Measurements from ENCODE around the gene TMEM190. TPM values are rescaled to one million over a fixed set of nuclear protein-coding genes. Genes with fewer than 3 reads are reported as not detected.

TMEM190 gene
- total RNA-seq, 1 donor from 2014 or later: 2.2 TPM

DNA sequence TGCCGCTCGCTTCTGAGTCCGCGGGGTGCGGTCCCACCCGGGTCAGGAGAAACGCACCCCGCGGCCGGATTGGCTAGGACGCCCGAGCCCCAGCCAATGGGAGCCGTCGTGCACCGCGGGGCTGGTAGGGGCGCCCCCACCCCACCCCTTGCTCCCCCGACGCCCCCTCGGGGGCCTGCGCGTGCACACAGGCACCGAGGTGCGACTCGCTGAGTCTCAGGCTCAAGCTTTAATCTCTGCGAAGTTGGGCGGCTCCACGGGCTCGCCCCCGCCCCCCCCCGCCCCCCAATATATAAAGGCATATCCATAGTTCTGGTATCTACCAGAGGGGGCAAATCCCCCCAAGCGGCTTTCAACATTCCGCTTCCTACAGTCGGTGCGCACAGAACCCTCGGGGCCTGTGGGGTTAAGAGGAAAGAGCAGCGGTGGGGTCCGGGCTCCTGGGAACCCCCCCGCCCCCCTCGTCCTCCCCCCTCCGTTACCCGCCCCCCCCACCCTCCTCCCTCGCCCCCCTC lies 21.9 kb upstream of the TMEM190 start, which contains the start of gene COX6B2:
TSS of gene COX6B2 (minus strand) at position 22 of the 515 bp plus-strand sequence. CDS start 198 bp downstream, outside the sequence.
- TF ChIP-seq, protein P1, sequence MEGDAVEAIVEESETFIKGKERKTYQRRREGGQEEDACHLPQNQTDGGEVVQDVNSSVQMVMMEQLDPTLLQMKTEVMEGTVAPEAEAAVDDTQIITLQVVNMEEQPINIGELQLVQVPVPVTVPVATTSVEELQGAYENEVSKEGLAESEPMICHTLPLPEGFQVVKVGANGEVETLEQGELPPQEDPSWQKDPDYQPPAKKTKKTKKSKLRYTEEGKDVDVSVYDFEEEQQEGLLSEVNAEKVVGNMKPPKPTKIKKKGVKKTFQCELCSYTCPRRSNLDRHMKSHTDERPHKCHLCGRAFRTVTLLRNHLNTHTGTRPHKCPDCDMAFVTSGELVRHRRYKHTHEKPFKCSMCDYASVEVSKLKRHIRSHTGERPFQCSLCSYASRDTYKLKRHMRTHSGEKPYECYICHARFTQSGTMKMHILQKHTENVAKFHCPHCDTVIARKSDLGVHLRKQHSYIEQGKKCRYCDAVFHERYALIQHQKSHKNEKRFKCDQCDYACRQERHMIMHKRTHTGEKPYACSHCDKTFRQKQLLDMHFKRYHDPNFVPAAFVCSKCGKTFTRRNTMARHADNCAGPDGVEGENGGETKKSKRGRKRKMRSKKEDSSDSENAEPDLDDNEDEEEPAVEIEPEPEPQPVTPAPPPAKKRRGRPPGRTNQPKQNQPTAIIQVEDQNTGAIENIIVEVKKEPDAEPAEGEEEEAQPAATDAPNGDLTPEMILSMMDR (IDR thresholded peaks at IDR 0.05; ENCODE audit: unreplicated experiment): no peak
- peak within 1 kb of the TSS; percentile 53 for H3K27ac Mint-ChIP-seq
- no peaks in the 10 kb centered on the region for H3K9me3 Mint-ChIP-seq
- peaks cover 21% of the 10 kb centered on the region for H3K4me1 Mint-ChIP-seq
- peak within 1 kb of the TSS; percentile 65 for H3K4me3 Mint-ChIP-seq
- DNase-seq (ENCODE audit: low spot score in 2 of 2, unreplicated experiment in 2 of 2): no peak
- peaks cover 68% of the 10 kb centered on the region for H3K27me3 Mint-ChIP-seq (ENCODE audit: low read depth)
- H3K36me3 Mint-ChIP-seq: no peaks in the 10 kb centered on the region

DNA sequence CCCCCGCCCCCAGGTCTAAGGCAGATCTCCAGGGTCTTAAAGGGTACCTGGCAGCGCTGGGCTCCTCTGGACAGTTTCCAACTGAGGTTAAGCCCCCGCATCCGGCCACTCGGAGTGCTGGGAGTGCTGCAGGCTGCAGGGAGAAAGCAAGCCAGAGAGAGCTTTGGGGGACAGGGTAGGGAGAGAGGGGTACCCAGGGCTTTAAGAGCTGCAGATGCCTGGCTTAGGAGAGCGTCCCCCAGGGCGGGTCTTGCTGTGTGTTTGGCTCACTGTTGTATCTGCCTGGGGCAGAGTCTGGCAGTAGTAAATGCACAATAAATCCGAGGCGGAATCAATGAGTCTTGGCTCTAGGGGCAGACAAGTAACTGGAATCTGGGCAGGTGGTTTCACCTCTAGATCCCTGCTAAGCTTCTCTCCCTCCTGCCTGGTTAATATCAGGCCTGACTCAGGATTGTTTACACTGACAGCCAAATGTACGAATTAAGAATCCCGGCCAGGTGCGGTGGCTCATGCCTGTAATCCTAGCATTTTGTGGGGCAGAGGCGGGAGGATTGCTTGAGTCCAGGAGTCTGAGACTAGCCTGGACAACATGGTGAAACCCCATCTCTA lies 21.3 kb upstream of the TMEM190 start:
- peak overlapping the region; percentile 37 for H3K4me3 Mint-ChIP-seq
- H3K36me3 Mint-ChIP-seq: no peaks in the 10 kb centered on the region
- peaks cover 21% of the 10 kb centered on the region for H3K4me1 Mint-ChIP-seq
- no peak for DNase-seq (ENCODE audit: low spot score in 2 of 2, unreplicated experiment in 2 of 2)
- H3K27me3 Mint-ChIP-seq (ENCODE audit: low read depth): peaks cover 68% of the 10 kb centered on the region
- TF ChIP-seq, protein P1 (IDR thresholded peaks at IDR 0.05; ENCODE audit: unreplicated experiment): no peak
- peak overlapping the region; percentile 53 for H3K27ac Mint-ChIP-seq
- no peaks in the 10 kb centered on the region for H3K9me3 Mint-ChIP-seq

DNA sequence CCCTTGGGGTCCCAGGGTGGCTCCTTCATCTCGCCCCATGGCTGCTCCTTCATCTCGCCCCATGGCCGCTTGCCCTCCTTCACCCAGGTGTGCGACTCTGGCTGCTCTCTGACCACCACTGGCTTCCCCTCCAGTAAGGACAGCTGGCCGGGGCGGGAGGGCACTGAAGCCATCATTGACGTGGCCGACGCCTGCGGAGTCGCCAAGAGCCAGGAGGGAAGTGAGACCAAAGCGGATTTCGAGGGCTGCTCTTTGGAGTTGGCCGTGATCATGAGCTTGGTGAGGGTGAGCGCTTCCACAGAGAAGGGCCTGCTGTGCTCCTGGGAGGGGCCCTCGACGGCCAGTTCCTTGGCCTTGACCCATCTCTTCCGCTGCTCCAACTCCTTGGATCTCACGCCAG lies 18.1 kb upstream of the TMEM190 start:
- no peaks in the 10 kb centered on the region for H3K9me3 Mint-ChIP-seq
- H3K27ac Mint-ChIP-seq: no peak overlapping the region
- TF ChIP-seq, protein P1 (IDR thresholded peaks at IDR 0.05; ENCODE audit: unreplicated experiment): no peak
- H3K27me3 Mint-ChIP-seq (ENCODE audit: low read depth): peaks cover 41% of the 10 kb centered on the region
- H3K4me3 Mint-ChIP-seq: no peak overlapping the region
- peaks cover 10% of the 10 kb centered on the region for H3K4me1 Mint-ChIP-seq
- no peaks in the 10 kb centered on the region for H3K36me3 Mint-ChIP-seq
- no peak for DNase-seq (ENCODE audit: low spot score in 2 of 2, unreplicated experiment in 2 of 2)

DNA sequence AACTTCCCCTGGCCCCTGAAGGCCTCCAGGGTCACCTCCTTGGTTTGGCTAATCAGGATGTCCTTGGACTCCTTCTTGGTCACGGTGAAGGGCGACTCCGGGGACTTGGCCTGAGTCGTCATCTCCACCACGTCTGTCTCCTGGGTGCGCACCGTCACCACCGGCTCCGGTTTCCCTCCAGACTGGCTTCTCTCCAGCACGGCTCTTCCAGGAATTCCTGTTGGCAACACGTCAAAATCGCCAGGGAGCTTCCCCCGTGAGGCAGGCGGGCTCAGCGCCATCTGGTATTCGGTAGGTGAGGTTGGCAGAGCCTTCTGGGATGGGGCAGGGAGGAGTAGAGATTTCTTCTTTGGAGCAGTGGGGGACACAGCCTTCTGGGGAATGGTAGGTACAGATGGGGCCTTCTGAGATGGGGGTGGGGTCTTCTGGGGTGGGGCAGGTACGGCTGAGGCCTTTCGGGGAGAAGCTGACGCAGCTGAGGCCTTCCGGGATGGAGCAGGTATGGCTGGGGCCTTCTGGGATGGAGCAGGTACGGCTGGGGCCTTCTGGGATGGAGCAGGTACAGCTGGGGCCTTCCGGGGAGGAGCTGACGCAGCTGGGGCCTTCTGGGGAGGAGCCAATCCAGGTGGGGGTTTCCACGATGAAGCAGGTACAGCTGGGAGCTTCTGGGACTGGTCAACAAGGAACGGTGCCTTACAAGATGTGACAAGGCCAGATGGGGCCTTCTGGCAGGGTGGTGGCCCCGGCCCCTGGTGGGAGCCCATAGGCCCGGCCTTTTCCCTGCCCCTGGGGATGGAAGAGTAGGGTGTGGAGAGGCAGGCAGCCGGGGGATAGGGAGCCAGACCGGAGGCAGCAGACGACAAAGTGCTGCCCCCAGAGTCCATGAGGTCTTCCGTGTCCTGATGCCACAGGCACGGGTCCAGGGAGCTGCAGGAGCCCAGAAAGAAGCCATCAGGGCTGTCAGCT lies 17.4 kb upstream of the TMEM190 start:
- H3K4me1 Mint-ChIP-seq: peaks cover 8% of the 10 kb centered on the region
- no peaks in the 10 kb centered on the region for H3K36me3 Mint-ChIP-seq
- H3K27me3 Mint-ChIP-seq (ENCODE audit: low read depth): peaks cover 34% of the 10 kb centered on the region
- peak overlapping the region; percentile 10 for H3K27ac Mint-ChIP-seq
- no peak for DNase-seq (ENCODE audit: low spot score in 2 of 2, unreplicated experiment in 2 of 2)
- TF ChIP-seq, protein P1 (IDR thresholded peaks at IDR 0.05; ENCODE audit: unreplicated experiment): no peak
- no peak overlapping the region for H3K4me3 Mint-ChIP-seq
- no peaks in the 10 kb centered on the region for H3K9me3 Mint-ChIP-seq

DNA sequence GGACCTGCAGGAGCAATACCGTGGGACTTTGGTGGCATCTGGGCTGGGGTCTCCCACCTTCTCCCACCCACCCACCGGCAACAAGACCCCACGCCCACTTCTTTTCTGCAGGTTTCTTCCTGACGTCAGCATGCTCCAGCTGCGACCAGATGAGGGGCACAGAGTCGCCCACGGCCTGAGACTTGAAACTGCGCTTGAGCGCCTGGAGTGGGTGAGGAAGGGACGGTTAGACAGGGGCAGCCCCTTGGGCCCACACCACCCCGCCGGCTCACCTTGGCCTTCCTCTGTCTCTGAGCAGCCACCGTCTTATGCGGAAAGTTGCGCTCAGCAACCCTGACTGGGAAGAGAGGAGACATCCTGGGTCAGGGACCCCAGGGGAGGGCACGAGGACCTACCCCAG lies 15.7 kb upstream of the TMEM190 start:
- H3K4me3 Mint-ChIP-seq: no peak overlapping the region
- TF ChIP-seq, protein P1 (IDR thresholded peaks at IDR 0.05; ENCODE audit: unreplicated experiment): no peak
- no peaks in the 10 kb centered on the region for H3K36me3 Mint-ChIP-seq
- no peaks in the 10 kb centered on the region for H3K9me3 Mint-ChIP-seq
- no peak overlapping the region for H3K27ac Mint-ChIP-seq
- DNase-seq (ENCODE audit: low spot score in 2 of 2, unreplicated experiment in 2 of 2): no peak
- H3K4me1 Mint-ChIP-seq: peaks cover 3% of the 10 kb centered on the region
- H3K27me3 Mint-ChIP-seq (ENCODE audit: low read depth): peaks cover 25% of the 10 kb centered on the region
